K562 (cell line): ENCODE measurements around the gene MSI1. TPM values are rescaled to one million over a fixed set of nuclear protein-coding genes. Genes with fewer than 3 reads are reported as not detected.
A peak's percentile ranks its signal among the peaks of the same experiment; 100 is the strongest.

Source experiments
- CHD1 ChIP-seq: fragments of 200-600 bp; sonication (generic); IDR thresholded peaks from one replicate; pipeline ENCODE4 v1.6.1; 2012; ENCODE audit warnings: mild to moderate bottlenecking, moderate library complexity, low read length, inconsistent platforms
- CREB1 ChIP-seq, 2 experiments: sonication (generic) in 1 of 2; formaldehyde crosslinking in 1 of 2; IDR thresholded peaks; 2 replicates each; pipeline versions ENCODE4 v1.6.1 to v1.8.0; 2012 to 2022; ENCODE audit warnings: inconsistent platforms in 1 of 2, mild to moderate bottlenecking in 1 of 2, missing genetic modification reagents in 1 of 2, moderate library complexity in 1 of 2
- EP300 ChIP-seq: IDR thresholded peaks from 2 replicates; pipeline ENCODE4 v1.6.1; 2012; ENCODE audit warnings: low read length, improper control_type of control experiment
- KLF13 ChIP-seq: fragments of 450-650 bp; IDR thresholded peaks from 2 replicates; pipeline ENCODE4 v1.6.1; 2016; ENCODE audit warnings: missing genetic modification characterization, low read depth, mild to moderate bottlenecking, missing compliant biosample characterization, moderate library complexity, borderline replicate concordance
- MYBL2 ChIP-seq, 2 experiments: fragments of 450-650 bp in 1 of 2; sonication (generic) in 1 of 2; formaldehyde crosslinking in 1 of 2; IDR thresholded peaks; 2 replicates each; pipeline versions ENCODE4 v1.6.1 to v1.8.1; 2017 to 2022; ENCODE audit warnings: borderline replicate concordance in 1 of 2, inconsistent platforms in 1 of 2, low read depth in 1 of 2, mild to moderate bottlenecking in 1 of 2, missing genetic modification reagents in 1 of 2, moderate library complexity in 1 of 2
- SMARCA5 ChIP-seq: fragments of 450-650 bp; IDR thresholded peaks from 2 replicates; pipeline ENCODE4 v1.6.1; 2016
- STAT5B ChIP-seq: fragments of 250-450 bp; sonication (Bioruptor Pico); IDR thresholded peaks from 2 replicates; pipeline ENCODE4 v1.8.0; 2021; ENCODE audit warnings: mild to moderate bottlenecking, inconsistent platforms
- TGIF2 ChIP-seq: sonication (generic); formaldehyde crosslinking; IDR thresholded peaks from 2 replicates; pipeline ENCODE4 v1.8.1; 2022; ENCODE audit warnings: mild to moderate bottlenecking, missing genetic modification reagents, moderate library complexity
- TOE1 ChIP-seq, 2 experiments: fragments of 450-650 bp in 1 of 2; sonication (generic) in 1 of 2; formaldehyde crosslinking in 1 of 2; IDR thresholded peaks; 2 replicates each; pipeline versions ENCODE4 v1.7.1 to v1.8.0; 2016 to 2022; ENCODE audit warnings: borderline replicate concordance in 2 of 2, mild to moderate bottlenecking in 2 of 2, antibody characterized with exemption in 1 of 2, inconsistent platforms in 1 of 2, low read depth in 1 of 2, missing genetic modification reagents in 1 of 2, moderate library complexity in 1 of 2
- polyA plus RNA-seq, 8 experiments: library from polyadenylated mRNA; depleted of rRNA in 4 of 8; stranded (reverse) in 5 of 8; unstranded in 3 of 8; fragments of >200 nt; fragmentation: Nextera tagmentation in 2 of 8; fragmentation: Illumina TruSeq in 1 of 8; extraction: Ambion mirVana in 2 of 8; extraction: Trizol in 1 of 8; gene quantifications; 2 replicates each; pipeline versions ENCODE4 v1.2.1 to v1.2.3, GENCODE V29; 2011 to 2014; ENCODE audit warnings: inconsistent platforms in 1 of 8, missing spikeins in 1 of 8
- total RNA-seq, 7 experiments: library from RNA; depleted of rRNA in 6 of 7; stranded (reverse); fragments of >200 nt in 6 of 7; fragmentation: Illumina TruSeq in 2 of 7; extraction: Trizol in 2 of 7; gene quantifications; 2 replicates each; pipeline versions ENCODE4 v1.2.1 to v1.2.3, GENCODE V29; 2011 to 2021; ENCODE audit warnings: low replicate concordance in 1 of 7
- TF ChIP-seq, protein P1 (sequence below): fragments of 450-650 bp; IDR thresholded peaks from 2 replicates; pipeline ENCODE4 v1.6.1; 2016; ENCODE audit warnings: low read depth
- TF ChIP-seq, protein P2 (sequence below): fragments of 450-650 bp; formaldehyde crosslinking; IDR thresholded peaks from 2 replicates; pipeline ENCODE4 v1.4.0; 2020; ENCODE audit warnings: mild to moderate bottlenecking, moderate library complexity
- TF ChIP-seq, protein P3 (sequence below), 2 experiments: fragments of 450-650 bp; conservative IDR thresholded peaks; 2 replicates each; pipeline ENCODE4 v1.6.1; 2017; ENCODE audit warnings: mild to moderate bottlenecking in 2 of 2, moderate library complexity in 2 of 2
- TF ChIP-seq, protein P4 (sequence below): conservative IDR thresholded peaks from 2 replicates; pipeline ENCODE4 v1.6.1; 2011; ENCODE audit warnings: low read depth, mild to moderate bottlenecking, low read length; ENCODE audit not compliant: control insufficient read depth

The MSI1 gene
- total and polyA plus RNA-seq, 9 of the 15 experiments (the other 6 are each of a cell fraction or from before 2014, with no cell fraction given), result 0.16 TPM; not detected in 8

DNA sequence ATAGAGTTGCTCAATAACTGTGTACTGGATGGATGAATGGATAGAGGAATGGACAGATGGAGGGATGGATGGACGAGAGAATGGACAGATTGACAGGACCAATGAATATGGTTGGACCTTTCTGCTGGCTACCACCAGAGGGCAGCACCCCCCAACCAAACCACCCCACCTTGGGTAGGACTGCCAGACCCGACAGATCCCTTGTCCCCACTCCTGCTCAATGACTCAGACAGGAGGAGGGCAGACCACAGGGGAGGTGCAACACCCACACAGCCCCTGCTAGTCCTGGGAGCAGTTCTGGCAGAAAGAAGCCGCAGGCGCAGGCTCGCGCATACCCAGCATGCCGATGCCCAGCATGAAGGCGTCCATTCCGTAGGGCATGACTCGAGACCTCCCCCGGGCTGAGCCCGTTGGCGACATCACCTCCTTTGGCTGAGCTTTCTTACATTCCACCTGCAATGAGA lies 12.4 kb downstream of the MSI1 start (continued):
- TF ChIP-seq, protein P1, sequence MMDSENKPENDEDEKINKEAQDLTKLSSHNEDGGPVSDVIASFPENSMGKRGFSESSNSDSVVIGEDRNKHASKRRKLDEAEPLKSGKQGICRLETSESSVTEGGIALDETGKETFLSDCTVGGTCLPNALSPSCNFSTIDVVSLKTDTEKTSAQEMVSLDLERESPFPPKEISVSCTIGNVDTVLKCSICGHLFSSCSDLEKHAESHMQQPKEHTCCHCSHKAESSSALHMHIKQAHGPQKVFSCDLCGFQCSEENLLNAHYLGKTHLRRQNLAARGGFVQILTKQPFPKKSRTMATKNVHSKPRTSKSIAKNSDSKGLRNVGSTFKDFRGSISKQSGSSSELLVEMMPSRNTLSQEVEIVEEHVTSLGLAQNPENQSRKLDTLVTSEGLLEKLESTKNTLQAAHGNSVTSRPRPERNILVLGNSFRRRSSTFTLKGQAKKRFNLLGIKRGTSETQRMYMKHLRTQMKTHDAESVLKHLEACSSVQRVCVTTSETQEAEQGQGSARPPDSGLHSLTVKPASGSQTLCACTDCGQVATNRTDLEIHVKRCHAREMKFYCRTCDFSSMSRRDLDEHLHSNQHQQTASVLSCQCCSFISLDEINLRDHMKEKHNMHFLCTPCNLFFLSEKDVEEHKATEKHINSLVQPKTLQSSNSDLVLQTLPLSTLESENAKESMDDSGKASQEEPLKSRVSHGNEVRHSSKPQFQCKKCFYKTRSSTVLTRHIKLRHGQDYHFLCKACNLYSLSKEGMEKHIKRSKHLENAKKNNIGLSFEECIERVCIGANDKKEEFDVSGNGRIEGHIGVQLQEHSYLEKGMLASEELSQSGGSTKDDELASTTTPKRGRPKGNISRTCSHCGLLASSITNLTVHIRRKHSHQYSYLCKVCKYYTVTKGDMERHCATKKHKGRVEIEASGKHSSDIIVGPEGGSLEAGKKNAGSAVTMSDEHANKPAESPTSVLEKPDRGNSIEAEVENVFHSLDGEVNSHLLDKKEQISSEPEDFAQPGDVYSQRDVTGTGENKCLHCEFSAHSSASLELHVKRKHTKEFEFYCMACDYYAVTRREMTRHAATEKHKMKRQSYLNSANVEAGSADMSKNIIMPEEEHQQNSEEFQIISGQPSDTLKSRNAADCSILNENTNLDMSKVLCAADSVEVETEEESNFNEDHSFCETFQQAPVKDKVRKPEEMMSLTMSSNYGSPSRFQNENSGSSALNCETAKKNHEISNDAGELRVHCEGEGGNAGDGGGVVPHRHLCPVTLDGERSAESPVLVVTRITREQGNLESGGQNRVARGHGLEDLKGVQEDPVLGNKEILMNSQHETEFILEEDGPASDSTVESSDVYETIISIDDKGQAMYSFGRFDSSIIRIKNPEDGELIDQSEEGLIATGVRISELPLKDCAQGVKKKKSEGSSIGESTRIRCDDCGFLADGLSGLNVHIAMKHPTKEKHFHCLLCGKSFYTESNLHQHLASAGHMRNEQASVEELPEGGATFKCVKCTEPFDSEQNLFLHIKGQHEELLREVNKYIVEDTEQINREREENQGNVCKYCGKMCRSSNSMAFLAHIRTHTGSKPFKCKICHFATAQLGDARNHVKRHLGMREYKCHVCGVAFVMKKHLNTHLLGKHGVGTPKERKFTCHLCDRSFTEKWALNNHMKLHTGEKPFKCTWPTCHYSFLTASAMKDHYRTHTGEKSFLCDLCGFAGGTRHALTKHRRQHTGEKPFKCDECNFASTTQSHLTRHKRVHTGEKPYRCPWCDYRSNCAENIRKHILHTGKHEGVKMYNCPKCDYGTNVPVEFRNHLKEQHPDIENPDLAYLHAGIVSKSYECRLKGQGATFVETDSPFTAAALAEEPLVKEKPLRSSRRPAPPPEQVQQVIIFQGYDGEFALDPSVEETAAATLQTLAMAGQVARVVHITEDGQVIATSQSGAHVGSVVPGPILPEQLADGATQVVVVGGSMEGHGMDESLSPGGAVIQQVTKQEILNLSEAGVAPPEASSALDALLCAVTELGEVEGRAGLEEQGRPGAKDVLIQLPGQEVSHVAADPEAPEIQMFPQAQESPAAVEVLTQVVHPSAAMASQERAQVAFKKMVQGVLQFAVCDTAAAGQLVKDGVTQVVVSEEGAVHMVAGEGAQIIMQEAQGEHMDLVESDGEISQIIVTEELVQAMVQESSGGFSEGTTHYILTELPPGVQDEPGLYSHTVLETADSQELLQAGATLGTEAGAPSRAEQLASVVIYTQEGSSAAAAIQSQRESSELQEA, result no peak
- TF ChIP-seq MYBL2 (IDR thresholded peaks at IDR 0.05; ENCODE audit: low read depth), result no peak
- TF ChIP-seq MYBL2 (CRISPR knock-in tag; IDR thresholded peaks at IDR 0.05; ENCODE audit: borderline replicate concordance), result no peak
- TF ChIP-seq STAT5B (CRISPR knock-in tag), result no peak
- TF ChIP-seq, protein P2, sequence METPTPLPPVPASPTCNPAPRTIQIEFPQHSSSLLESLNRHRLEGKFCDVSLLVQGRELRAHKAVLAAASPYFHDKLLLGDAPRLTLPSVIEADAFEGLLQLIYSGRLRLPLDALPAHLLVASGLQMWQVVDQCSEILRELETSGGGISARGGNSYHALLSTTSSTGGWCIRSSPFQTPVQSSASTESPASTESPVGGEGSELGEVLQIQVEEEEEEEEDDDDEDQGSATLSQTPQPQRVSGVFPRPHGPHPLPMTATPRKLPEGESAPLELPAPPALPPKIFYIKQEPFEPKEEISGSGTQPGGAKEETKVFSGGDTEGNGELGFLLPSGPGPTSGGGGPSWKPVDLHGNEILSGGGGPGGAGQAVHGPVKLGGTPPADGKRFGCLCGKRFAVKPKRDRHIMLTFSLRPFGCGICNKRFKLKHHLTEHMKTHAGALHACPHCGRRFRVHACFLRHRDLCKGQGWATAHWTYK (CRISPR knock-in tag), result 0 out of 2 replicates have a peak, but pooled peaks have one; percentile 57
- TF ChIP-seq, protein P3, sequence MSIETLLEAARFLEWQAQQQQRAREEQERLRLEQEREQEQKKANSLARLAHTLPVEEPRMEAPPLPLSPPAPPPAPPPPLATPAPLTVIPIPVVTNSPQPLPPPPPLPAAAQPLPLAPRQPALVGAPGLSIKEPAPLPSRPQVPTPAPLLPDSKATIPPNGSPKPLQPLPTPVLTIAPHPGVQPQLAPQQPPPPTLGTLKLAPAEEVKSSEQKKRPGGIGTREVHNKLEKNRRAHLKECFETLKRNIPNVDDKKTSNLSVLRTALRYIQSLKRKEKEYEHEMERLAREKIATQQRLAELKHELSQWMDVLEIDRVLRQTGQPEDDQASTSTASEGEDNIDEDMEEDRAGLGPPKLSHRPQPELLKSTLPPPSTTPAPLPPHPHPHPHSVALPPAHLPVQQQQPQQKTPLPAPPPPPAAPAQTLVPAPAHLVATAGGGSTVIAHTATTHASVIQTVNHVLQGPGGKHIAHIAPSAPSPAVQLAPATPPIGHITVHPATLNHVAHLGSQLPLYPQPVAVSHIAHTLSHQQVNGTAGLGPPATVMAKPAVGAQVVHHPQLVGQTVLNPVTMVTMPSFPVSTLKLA (conservative IDR thresholded peaks at IDR 0.05), result 0 out of 4 replicates have a peak, but pooled peaks of 1 of the 2 experiments have one; percentile 20
- no peak for TF ChIP-seq TGIF2
- no peak for TF ChIP-seq CHD1
- no peak for TF ChIP-seq SMARCA5
- TF ChIP-seq KLF13 (tag), result no peak
- TF ChIP-seq TOE1 (IDR thresholded peaks at IDR 0.05; ENCODE audit: borderline replicate concordance), result peak; percentile 36; the same call in 1 of the 2 replicates
- no peak for TF ChIP-seq TOE1 (CRISPR knock-in tag; IDR thresholded peaks at IDR 0.05; ENCODE audit: borderline replicate concordance, low read depth)
- 0 out of 2 replicates have a peak, but pooled peaks have one; percentile 21 for TF ChIP-seq EP300
- TF ChIP-seq CREB1 (IDR thresholded peaks at IDR 0.05), result no peak
- 0 out of 2 replicates have a peak, but pooled peaks have one; percentile 23 for TF ChIP-seq CREB1 (CRISPR knock-in tag; IDR thresholded peaks at IDR 0.05)
- TF ChIP-seq, protein P4, sequence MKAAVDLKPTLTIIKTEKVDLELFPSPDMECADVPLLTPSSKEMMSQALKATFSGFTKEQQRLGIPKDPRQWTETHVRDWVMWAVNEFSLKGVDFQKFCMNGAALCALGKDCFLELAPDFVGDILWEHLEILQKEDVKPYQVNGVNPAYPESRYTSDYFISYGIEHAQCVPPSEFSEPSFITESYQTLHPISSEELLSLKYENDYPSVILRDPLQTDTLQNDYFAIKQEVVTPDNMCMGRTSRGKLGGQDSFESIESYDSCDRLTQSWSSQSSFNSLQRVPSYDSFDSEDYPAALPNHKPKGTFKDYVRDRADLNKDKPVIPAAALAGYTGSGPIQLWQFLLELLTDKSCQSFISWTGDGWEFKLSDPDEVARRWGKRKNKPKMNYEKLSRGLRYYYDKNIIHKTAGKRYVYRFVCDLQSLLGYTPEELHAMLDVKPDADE, result no peak
